Activated CD4-positive, alpha-beta T cell treated with anti-CD3 and anti-CD28 coated beads, Interleukin-2, amount 10 ng/mL, durations not matched to agents 7 days and 5 days (primary cell): Measurements from ENCODE around the gene ANKK1. TPM values are rescaled to one million over a fixed set of nuclear protein-coding genes. Genes with fewer than 3 reads are reported as not detected.

ENCODE experiments used
- microRNA-seq: library from miRNA; unstranded; fragments of <30 nt; microRNA quantifications from one replicate; pipeline ENCODE4 v1.2.0, GENCODE V29; 2021; ENCODE audit warnings: borderline microRNAs expressed, borderline replicate concordance
- total RNA-seq, 2 experiments: library from RNA; stranded (reverse); gene quantifications; one replicate each; pipeline ENCODE4 v1.2.3, GENCODE V29; 2021

ANKK1 gene
- total RNA-seq, 2 experiments from 2014 or later: 0.15 TPM; not detected in 1

Small RNAs within 50 kb of the gene (microRNA-seq; reads per million reads assigned to microRNA genes)
- gene MIR4301: not detected

Other genes with a start within 250 kb of the ANKK1 start
- gene TTC12, start 73.2 kb upstream of the ANKK1 start, total RNA-seq: 10 to 100 TPM; 17.1 to 21.8 TPM
- not detected for gene DRD2, start 87.6 kb downstream of the ANKK1 start, total RNA-seq